COLO829 (cell line): ENCODE results near the gene KAZN.

Experiments
- DNase-seq: peaks from one replicate; pipeline ENCODE4 v3.0.0; 2012; ENCODE audit warnings: low spot score

The KAZN gene

GRCh38 chr1:15094719-15095495, 496.4 kb downstream of the KAZN start:
- no peak for DNase-seq

GRCh38 chr1:15095496-15095875, 497.0 kb downstream of the KAZN start:
- no peak for DNase-seq

GRCh38 chr1:15096293-15096692, 497.8 kb downstream of the KAZN start:
- DNase-seq, result no peak

GRCh38 chr1:15098176-15099125, 500.0 kb downstream of the KAZN start:
- DNase-seq, result no peak

- no peak for DNase-seq
Measured at GRCh38 chr1:15099441-15100120, 501.1 kb downstream of the KAZN start.

- peak; percentile 41 for DNase-seq
Measured at GRCh38 chr1:15100121-15100879, 501.8 kb downstream of the KAZN start.

- no peak for DNase-seq
Measured at GRCh38 chr1:15100880-15101760, 502.6 kb downstream of the KAZN start.

- DNase-seq, result no peak
Measured at GRCh38 chr1:15101801-15102200, 503.3 kb downstream of the KAZN start.

GRCh38 chr1:15102646-15103045, 504.2 kb downstream of the KAZN start:
- no peak for DNase-seq

GRCh38 chr1:15103211-15103610, 504.7 kb downstream of the KAZN start:
- no peak for DNase-seq

GRCh38 chr1:15103906-15104305, 505.4 kb downstream of the KAZN start:
- no peak for DNase-seq

- no peak for DNase-seq
Measured at GRCh38 chr1:15104768-15105167, 506.3 kb downstream of the KAZN start.

- no peak for DNase-seq
Measured at GRCh38 chr1:15106608-15107007, 508.1 kb downstream of the KAZN start.

GRCh38 chr1:15107058-15107687, 508.7 kb downstream of the KAZN start:
- DNase-seq, result no peak

GRCh38 chr1:15107911-15108310, 509.4 kb downstream of the KAZN start:
- no peak for DNase-seq

- no peak for DNase-seq
Measured at GRCh38 chr1:15110128-15110866, 511.8 kb downstream of the KAZN start.

- DNase-seq, result no peak
Measured at GRCh38 chr1:15110867-15111230, 512.4 kb downstream of the KAZN start.

GRCh38 chr1:15113146-15113545, 514.7 kb downstream of the KAZN start:
- DNase-seq, result no peak

- no peak for DNase-seq
Measured at GRCh38 chr1:15114884-15115283, 516.4 kb downstream of the KAZN start.
